ENCODE results near the gene CEND1. TPM values are rescaled to one million over a fixed set of nuclear protein-coding genes. Genes with fewer than 3 reads are reported as not detected.

CEND1 gene
- total and polyA plus RNA-seq, 2 of the 4 experiments (the other 2 are of a cell fraction) = 0.90 to 4.0 TPM

GRCh38 chr11:823441-824291 lies 33.8 kb upstream of the CEND1 start (continued):
- no peak for TF ChIP-seq RFX5 (IDR thresholded peaks at IDR 0.05; ENCODE audit: low read depth, low read length)

GRCh38 chr11:821512-822371 lies 31.9 kb upstream of the CEND1 start:
- Histone ChIP-seq H3K4ac (ENCODE audit: low read depth, low read length) (no peak overlapping the region), H3K27me3 (ENCODE audit: control insufficient read depth, insufficient read depth, low read length) (peaks cover under 1% of the 10 kb centered on the region; the same call in 1 of the 2 replicates), H2AK9ac (replicated peaks; ENCODE audit: low read depth, low read length, poor library complexity) (peak overlapping the region; percentile 88), H3K79me1 (ENCODE audit: low read depth in 1 of 2, low read length in 2 of 2) (peaks cover 19 to 29% of the 10 kb centered on the region in 2 experiments), H3K4me1 (ENCODE audit: control insufficient read depth, insufficient read depth, low read length) (peaks cover 21% of the 10 kb centered on the region), H3K9ac (ENCODE audit: low read depth, low read length) (no peak overlapping the region), H3K27ac (ENCODE audit: insufficient read depth, low read length) (no peak overlapping the region), H3K56ac (ENCODE audit: extremely low read depth, insufficient read depth, low read length) (no peak overlapping the region), H3K18ac (ENCODE audit: low read depth, low read length) (no peak overlapping the region), H4K91ac (ENCODE audit: insufficient read depth, low read depth, low read length) (no peak overlapping the region), H3K14ac (replicated peaks; ENCODE audit: low read depth, low read length) (no peak overlapping the region), H2BK120ac (ENCODE audit: low read depth, low read length) (no peak overlapping the region), H2AFZ (replicated peaks; ENCODE audit: low read length, poor library complexity) (peak overlapping the region; percentile 58), H2AK5ac (ENCODE audit: low read depth, low read length) (peak overlapping the region; percentile 63), H2BK15ac (ENCODE audit: low read depth, low read length) (no peak overlapping the region), H3K23ac (ENCODE audit: low read depth, low read length) (no peak overlapping the region), H4K20me1 (ENCODE audit: insufficient read depth, low read length) (peaks cover 37% of the 10 kb centered on the region), H2BK5ac (ENCODE audit: low read depth, low read length, poor library complexity, severe bottlenecking) (peak overlapping the region; percentile 13), H3K36me3 (ENCODE audit: control insufficient read depth, insufficient read depth, low read length) (peaks cover 30% of the 10 kb centered on the region), H3K9me3 (ENCODE audit: control insufficient read depth, insufficient read depth, low read length) (no peaks in the 10 kb centered on the region), H4K5ac (ENCODE audit: low read depth, low read length) (no peak overlapping the region), H4K8ac (ENCODE audit: low read depth in 2 of 2, low read length in 2 of 2) (0 out of 4 replicates have a peak overlapping the region, but pooled peaks of 1 of the 2 experiments have one; percentile 12), H3K4me3 (ENCODE audit: insufficient read depth, low read depth, low read length) (no peak overlapping the region), H3K9me1 (ENCODE audit: insufficient read depth, low read length) (peaks cover 13% of the 10 kb centered on the region), H3K4me2 (ENCODE audit: low read depth, low read length) (peak overlapping the region; percentile 31), H2BK20ac (ENCODE audit: low read depth, low read length) (no peak overlapping the region)
- no peak for DNase-seq
- TF ChIP-seq RFX5 (IDR thresholded peaks at IDR 0.05; ENCODE audit: low read depth, low read length) (no peak), CEBPB (IDR thresholded peaks at IDR 0.05; ENCODE audit: low read depth, low read length) (no peak), NFE2L2 (IDR thresholded peaks at IDR 0.05; ENCODE audit: low read depth, low read length) (no peak), CHD1 (IDR thresholded peaks at IDR 0.05; ENCODE audit: low read depth, low read length) (no peak), ELK1 (IDR thresholded peaks at IDR 0.05; ENCODE audit: borderline replicate concordance, low read depth, low read length) (no peak), POLR2A (IDR thresholded peaks at IDR 0.05; ENCODE audit: low read depth, low read length) (no peak; the same call in 1 of the 2 replicates)
- dilution Hi-C loops (cut with HindIII; ENCODE audit: low sequenced_read_pairs, unreplicated experiment) = no loop called here
- no peak for ATAC-seq (ENCODE audit: low read depth)
- intact Hi-C loops (cut with micrococcal nuclease) = no loop called here
- ChIA-PET POLR2A (ENCODE audit: unreplicated experiment) (no interaction called here), CTCF (interaction anchor here (0.6 kb wide), 1 partner anchor 37 kb away, joined by 3 read pairs; no protein-coding TSS in a partner anchor)
- BruUV-seq (replicated peaks) = no TSS peak
- 100% methylated on average over 2 of the region's 22 CpGs; no CpG with 5 or more reads in 1 of the 2 experiments for WGBS, 2 experiments (ENCODE audit: extremely low coverage in 2 of 2, insufficient read length in 1 of 2)
- in situ Hi-C loops (cut with MboI; ENCODE audit: low sequenced_read_pairs) = no loop called here

All from IMR-90 (cell line).